Smooth muscle cell (in vitro differentiated cells): ENCODE data around the gene SMIM36. TPM values are rescaled to one million over a fixed set of nuclear protein-coding genes. Genes with fewer than 3 reads are reported as not detected.

Experiments used
- DNase-seq: peaks from one replicate; lab custom pipeline; 2025; ENCODE audit not compliant: unreplicated experiment; lab: John Stamatoyannopoulos, UW
- H2AFZ ChIP-seq: fragments of 200-600 bp; sonication (generic); 2 replicates; pipeline ENCODE4 v1.6.0; 2016; ENCODE audit warnings: antibody characterized with exemption, low read depth, mild to moderate bottlenecking
- H3F3A ChIP-seq: fragments of 200-600 bp; sonication (generic); 2 replicates; pipeline ENCODE4 v1.6.0; 2017; ENCODE audit warnings: antibody characterized with exemption, low read depth
- H3K27ac ChIP-seq: fragments of 200-600 bp; sonication (generic); 2 replicates; pipeline ENCODE4 v1.5.1; 2016; ENCODE audit warnings: low read depth, mild to moderate bottlenecking
- H3K27me3 ChIP-seq: fragments of 200-600 bp; sonication (generic); 2 replicates; pipeline ENCODE4 v1.6.1; 2016; ENCODE audit warnings: low read depth, mild to moderate bottlenecking
- H3K36me3 ChIP-seq: fragments of 200-600 bp; sonication (generic); 2 replicates; pipeline ENCODE4 v1.5.1; 2016; ENCODE audit warnings: low read depth
- H3K4me1 ChIP-seq: fragments of 200-600 bp; sonication (generic); 2 replicates; pipeline ENCODE4 v1.5.1; 2016; ENCODE audit warnings: low read depth
- H3K4me2 ChIP-seq: fragments of 200-600 bp; sonication (generic); 2 replicates; pipeline ENCODE4 v1.6.0; 2016; ENCODE audit warnings: mild to moderate bottlenecking
- H3K4me3 ChIP-seq: fragments of 200-600 bp; sonication (generic); 2 replicates; pipeline ENCODE4 v1.5.1; 2016; ENCODE audit warnings: mild to moderate bottlenecking
- H3K79me2 ChIP-seq: fragments of 200-600 bp; sonication (generic); 2 replicates; pipeline ENCODE4 v1.6.0; 2016; ENCODE audit warnings: low read depth, mild to moderate bottlenecking
- H3K9ac ChIP-seq: fragments of 200-600 bp; sonication (generic); 2 replicates; pipeline ENCODE4 v1.6.0; 2016; ENCODE audit warnings: low read depth
- H3K9me3 ChIP-seq: fragments of 200-600 bp; sonication (generic); replicated peaks from 2 replicates; pipeline ENCODE4 v1.5.1; 2016; ENCODE audit warnings: low read depth
- H4K20me1 ChIP-seq: fragments of 200-600 bp; sonication (generic); 2 replicates; pipeline ENCODE4 v1.6.0; 2016; ENCODE audit warnings: low read depth
- CTCF ChIP-seq: fragments of 200-600 bp; sonication (generic); IDR thresholded peaks from 2 replicates; pipeline ENCODE4 v1.5.1; 2017; ENCODE audit warnings: borderline replicate concordance, mild to moderate bottlenecking, antibody characterized with exemption; ENCODE audit not compliant: insufficient read depth, poor library complexity, severe bottlenecking
- WGBS: methylation state at CpG from one replicate; pipeline ENCODE4 v1.1.7; 2016; ENCODE audit warnings: low lambda C conversion rate; 5-methylcytosine and 5-hydroxymethylcytosine counted together
- polyA plus RNA-seq: library from polyadenylated mRNA; unstranded; fragments of >200 nt; fragmentation: Nextera tagmentation; extraction: Ambion mirVana; gene quantifications from 2 replicates; pipeline ENCODE4 v1.2.1, GENCODE V29; 2016
- total RNA-seq: library from RNA; depleted of rRNA; stranded (reverse); fragments of >200 nt; gene quantifications from 2 replicates; pipeline ENCODE4 v1.2.3, GENCODE V29; 2014

The SMIM36 gene
- total and polyA plus RNA-seq, 2 experiments from 2014 or later, result not detected

- no peaks in the 10 kb centered on the region for H3K36me3 ChIP-seq
- no peak overlapping the region for H3K4me2 ChIP-seq
- peaks cover 10% of the 10 kb centered on the region for H3K4me1 ChIP-seq
- 97% methylated on average over 3 of the region's 3 CpGs for WGBS
- no peak overlapping the region for H3K4me3 ChIP-seq
- H3K27me3 ChIP-seq, result no peaks in the 10 kb centered on the region
- H3K27ac ChIP-seq, result no peak overlapping the region
- H4K20me1 ChIP-seq, result peaks cover 20% of the 10 kb centered on the region
- H3F3A ChIP-seq, result no peaks in the 10 kb centered on the region
- DNase-seq, result no peak
- no peaks in the 10 kb centered on the region for H3K9me3 ChIP-seq
- H3K79me2 ChIP-seq, result peaks cover 28% of the 10 kb centered on the region
- no peak for TF ChIP-seq CTCF
- no peak overlapping the region for H3K9ac ChIP-seq
- H2AFZ ChIP-seq, result no peak overlapping the region
Observed at GRCh38 chr17:55418369-55419268, 92.6 kb downstream of the SMIM36 start.

- H3K4me3 ChIP-seq, result no peak overlapping the region
- 99% methylated on average over 4 of the region's 4 CpGs for WGBS
- H3K4me2 ChIP-seq, result no peak overlapping the region
- H3K27ac ChIP-seq, result no peak overlapping the region
- H3K9ac ChIP-seq, result no peak overlapping the region
- H3K9me3 ChIP-seq, result no peaks in the 10 kb centered on the region
- DNase-seq, result no peak
- no peaks in the 10 kb centered on the region for H3F3A ChIP-seq
- no peaks in the 10 kb centered on the region for H3K27me3 ChIP-seq
- H4K20me1 ChIP-seq, result peaks cover 20% of the 10 kb centered on the region
- TF ChIP-seq CTCF, result no peak
- H3K4me1 ChIP-seq, result peaks cover 10% of the 10 kb centered on the region
- H2AFZ ChIP-seq, result no peak overlapping the region
- H3K79me2 ChIP-seq, result peaks cover 28% of the 10 kb centered on the region
- no peaks in the 10 kb centered on the region for H3K36me3 ChIP-seq
Observed at GRCh38 chr17:55417411-55418268, 93.6 kb downstream of the SMIM36 start.

GRCh38 chr17:55416470-55417052 lies 94.7 kb downstream of the SMIM36 start:
- Histone ChIP-seq H3K79me2 (peaks cover 28% of the 10 kb centered on the region), H3F3A (no peaks in the 10 kb centered on the region), H2AFZ (no peak overlapping the region), H3K4me2 (no peak overlapping the region), H3K36me3 (no peaks in the 10 kb centered on the region), H4K20me1 (peaks cover 20% of the 10 kb centered on the region), H3K9me3 (no peaks in the 10 kb centered on the region), H3K4me1 (peaks cover 10% of the 10 kb centered on the region), H3K9ac (no peak overlapping the region), H3K27me3 (no peaks in the 10 kb centered on the region), H3K27ac (no peak overlapping the region), H3K4me3 (no peak overlapping the region)
- 72% methylated on average over 4 of the region's 4 CpGs for WGBS
- TF ChIP-seq CTCF, result no peak
- DNase-seq, result no peak
